Measurements from ENCODE around the gene TCTN2.

Gene TCTN2

DNA sequence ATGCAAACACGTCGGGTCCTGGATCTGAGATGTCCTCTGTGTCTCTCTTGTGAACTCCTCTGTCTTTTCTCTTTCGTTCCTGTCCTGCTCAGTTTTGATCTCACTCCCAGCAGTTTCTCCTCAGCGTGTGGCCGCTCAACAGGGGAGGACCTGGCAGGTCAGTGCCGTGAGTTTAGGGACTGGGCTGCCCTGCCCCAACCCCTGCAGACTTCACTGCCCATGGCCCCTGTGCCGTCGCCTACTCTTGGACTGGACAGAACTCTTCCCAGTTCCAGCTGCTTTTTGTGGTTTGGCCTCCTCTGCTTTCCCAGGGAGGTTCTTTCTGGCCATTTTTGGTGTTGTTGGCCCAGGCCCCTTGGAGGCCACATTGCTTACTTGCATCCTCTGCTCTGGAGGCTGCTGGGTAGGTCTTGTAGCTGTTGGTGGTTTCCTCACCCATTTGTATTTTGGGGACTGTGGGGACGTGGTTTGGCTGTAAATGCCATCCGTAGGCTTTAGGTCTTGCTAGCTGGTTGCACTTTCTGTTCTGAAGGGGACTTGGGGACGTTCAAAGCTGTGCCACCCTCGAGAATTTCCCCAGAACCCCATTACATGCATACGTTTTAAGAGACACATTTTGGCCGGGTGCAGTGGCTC, 71.1 kb downstream of the TCTN2 start:
- no peak for DNase-seq (ENCODE audit: low read depth)

DNA sequence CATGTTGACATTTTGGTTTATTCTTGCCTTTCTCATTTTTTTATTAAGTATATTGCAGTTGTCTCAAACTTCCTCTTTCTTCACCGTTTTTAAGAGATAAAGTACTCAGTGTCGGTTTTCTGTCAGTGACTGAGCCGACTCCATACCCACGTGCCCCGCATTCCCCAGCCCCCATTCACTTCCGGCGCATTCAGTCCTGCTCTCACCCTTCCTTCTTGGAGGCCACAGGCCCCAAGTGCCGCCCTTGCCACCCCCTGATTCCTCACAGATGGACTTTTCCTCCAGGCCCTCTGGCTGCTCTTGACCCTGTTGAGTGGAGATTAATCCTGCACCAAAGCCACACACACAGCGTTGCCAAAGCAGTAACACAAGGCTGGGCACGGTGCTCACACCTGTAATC, 72.1 kb downstream of the TCTN2 start:
- DNase-seq (ENCODE audit: low read depth) = no peak

DNA sequence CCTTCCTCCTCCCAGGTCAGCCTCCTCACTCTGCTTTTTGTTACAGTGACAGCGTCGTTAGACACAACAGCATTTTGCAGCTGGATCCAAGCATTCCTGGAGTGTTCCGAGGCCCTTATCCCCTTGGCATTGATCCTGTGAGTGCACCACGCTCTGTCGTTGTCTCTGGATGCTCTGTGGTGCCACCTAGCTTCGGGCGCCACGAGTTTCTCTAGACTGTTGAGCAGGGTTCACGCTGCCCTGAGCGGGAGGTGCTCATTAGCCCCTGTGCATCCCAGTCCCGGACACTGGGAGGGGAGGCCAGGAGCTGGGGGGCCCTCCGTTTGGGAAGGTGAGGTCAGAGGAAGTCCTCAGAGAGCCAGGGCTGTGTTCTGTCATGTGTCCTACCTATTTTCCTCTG, 73.9 kb downstream of the TCTN2 start:
- no peak for DNase-seq (ENCODE audit: low read depth)

DNA sequence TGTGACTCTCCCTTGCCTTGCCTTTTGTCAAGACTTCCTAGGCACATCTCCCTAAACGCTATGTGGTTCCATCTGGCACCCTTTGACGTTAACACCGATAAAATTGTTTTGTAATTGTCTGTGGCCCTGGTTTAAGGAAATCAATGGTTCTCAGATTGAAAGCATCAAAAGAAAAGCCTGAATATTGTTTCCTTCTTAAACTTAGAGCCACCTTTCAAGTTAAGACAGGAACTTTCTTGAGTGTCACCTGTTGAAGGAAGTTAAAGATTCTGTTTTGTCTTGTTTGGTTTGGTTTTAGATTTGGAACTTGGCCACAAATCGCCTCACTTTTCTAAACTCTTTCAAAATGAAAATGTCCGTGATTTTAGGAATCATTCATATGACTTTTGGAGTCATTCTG, 76.4 kb downstream of the TCTN2 start:
- no peak for DNase-seq (ENCODE audit: low read depth)

DNA sequence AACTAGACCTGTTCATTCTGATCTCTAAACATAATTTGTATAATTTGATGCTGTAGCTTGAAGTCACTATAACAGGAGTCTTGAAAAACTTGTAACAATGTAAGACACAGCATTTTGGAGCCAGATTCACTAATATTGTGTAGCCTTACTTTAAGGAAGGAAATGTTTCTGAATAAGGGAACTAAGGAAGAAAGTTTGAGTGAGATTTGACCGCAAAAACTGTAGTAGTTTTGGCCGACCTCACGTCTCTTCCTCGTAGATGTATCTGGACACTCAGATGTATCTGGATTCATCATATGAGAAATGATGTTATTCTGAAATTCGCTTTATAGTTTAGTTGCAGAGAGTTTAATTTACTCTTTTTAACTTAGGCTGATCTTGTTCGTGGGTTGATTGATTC, 77.2 kb downstream of the TCTN2 start:
- DNase-seq (ENCODE audit: low read depth) = no peak

DNA sequence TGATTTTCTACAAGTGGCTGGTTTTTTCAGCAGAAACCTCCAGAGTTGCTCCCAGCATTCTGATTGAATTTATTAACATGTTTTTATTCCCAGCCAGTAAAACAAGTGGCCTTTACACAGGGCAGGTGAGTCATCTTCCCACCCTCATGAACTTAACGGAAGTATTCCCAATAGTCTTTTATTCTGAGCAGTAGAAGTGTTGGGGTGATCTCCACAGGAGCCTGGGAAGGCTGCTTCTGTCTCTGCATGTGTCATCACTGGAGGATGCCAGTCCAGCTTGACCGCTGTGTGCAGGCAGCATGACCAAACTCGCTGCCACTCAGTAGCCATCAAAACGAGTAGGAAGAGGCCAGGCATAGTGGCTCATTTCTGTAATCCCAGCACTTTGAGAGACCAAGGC, 77.7 kb downstream of the TCTN2 start:
- no peak for DNase-seq (ENCODE audit: low read depth)

DNA sequence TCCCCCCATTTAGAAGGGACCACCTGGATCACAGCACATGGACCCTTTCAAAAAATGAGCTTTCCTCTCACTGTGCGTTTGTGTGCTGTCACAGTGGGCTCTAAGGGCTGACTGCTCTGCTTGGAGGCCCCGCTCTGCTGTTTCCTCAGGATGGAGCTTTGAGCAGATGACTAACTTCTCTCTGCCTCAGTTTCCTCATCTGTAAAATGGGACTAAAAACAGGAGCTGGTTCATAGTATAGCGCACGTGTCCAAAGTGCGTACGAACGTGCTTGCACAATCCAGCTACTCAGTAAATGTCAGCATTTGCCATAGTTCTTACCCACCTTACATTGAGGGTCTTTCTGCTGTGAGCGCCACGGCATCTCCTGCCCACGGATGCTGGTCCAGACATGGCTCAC, 78.4 kb downstream of the TCTN2 start:
- no peak for DNase-seq (ENCODE audit: low read depth)

DNA sequence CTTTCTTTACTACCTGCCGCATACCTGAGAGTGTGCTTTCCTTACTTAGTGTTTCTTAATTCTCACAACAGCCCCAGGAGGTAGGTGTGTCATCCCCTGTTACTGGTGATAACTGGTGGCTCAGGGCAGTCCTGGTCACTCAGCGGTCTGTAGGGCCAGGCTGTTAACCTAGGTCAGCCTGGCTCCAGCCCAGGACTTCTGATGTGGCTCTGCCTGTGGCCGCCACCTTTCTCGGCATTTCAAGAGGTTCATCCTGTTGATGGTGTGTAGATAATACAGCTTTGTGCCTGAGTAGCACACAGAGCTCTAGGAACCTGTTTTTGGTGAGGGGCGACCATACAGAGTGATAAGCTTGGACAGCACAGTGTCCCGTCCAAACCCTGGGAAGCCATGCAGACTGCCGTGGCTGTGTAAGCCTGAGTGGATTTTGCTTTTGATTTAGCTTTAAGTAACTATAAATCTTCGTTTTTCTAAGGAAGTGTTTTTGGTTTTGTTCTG, 79.3 kb downstream of the TCTN2 start:
- no peak for DNase-seq (ENCODE audit: low read depth)

DNA sequence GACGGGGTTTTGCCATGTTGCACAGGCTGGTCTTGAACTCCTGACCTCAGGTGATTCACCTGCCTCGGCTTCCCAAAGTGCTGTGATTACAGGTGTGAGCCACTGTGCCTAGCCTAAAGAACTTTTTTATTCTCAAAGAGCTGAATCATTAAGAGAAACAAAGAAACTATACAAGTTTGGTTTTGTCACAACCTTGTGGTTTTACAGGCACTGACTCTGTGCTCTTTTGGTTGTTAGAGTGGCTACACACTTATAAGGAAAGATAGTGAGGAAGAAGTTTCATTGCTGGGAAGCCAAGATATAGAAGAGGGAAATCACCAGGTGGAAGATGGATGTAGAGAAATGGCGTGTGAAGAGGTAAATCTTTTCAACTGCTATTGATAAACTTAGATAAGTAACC, 81.1 kb downstream of the TCTN2 start:
- DNase-seq (ENCODE audit: low read depth) = no peak

DNA sequence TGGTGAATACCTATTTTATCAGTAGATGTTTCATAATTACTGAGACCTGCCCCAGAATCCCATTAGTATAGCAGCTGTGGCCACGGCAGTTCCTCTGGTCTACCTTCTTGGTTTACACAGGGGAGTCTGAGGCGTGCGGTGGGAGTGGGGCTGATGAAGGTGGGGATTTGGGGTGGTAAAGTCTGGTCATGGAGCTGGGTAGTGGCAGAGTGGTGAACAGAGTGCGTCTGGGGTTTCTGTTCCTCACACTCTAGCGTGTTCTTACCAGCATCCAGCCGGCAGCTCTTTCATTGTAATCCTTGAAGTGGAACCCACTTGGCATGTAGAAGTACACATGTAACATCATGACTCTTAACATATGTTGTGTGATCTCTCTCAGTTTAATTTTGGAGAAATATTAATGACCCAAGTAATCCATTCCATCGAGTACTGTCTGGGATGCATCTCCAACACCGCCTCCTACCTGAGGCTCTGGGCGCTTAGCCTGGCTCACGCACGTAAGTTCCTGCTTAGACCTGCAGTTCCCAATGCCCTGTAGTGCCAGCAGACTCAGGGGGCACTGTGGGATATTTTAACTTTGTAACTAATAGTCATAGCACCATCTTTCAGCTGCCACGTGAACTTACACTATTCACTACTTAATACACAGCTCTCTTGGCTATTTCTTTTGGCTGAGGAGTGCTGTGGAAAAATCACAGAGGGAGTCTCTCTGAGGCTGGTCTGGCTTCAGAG, 83.3 kb downstream of the TCTN2 start:
- no peak for DNase-seq (ENCODE audit: low read depth)

DNA sequence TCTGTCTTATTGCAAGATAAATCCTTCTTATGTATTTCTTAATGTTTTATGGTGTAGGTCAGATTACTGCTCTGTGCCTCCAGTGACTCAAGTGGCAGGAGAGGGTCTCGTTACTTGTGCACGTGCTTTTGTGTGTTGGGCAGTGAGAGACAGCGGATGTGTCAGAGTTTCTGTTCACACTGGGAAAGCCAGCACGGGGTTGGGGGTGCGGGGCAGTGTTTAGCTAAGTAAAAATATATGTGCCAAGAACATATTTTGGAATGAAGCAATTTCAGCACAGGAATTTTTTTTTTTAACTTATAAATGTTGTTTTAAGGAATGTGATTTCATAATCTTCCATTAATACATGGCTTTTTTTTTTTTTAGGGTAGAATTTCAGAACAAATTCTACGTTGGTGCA, 86.6 kb downstream of the TCTN2 start:
- peak; percentile 79 for DNase-seq (ENCODE audit: low read depth)
